Fibroblast of skin of scalp (primary cell): ENCODE results near the gene C1orf210. TPM values are rescaled to one million over a fixed set of nuclear protein-coding genes. Genes with fewer than 3 reads are reported as not detected.

Experiments used
- DNase-seq: peaks from one replicate; pipeline ENCODE4 v3.0.0-alpha.2; 2013
- polyA plus RNA-seq, 2 experiments: library from polyadenylated mRNA; unstranded; fragments of 120-200 nt; gene quantifications; one replicate each; pipeline ENCODE4 v1.2.1, GENCODE V29; 2013; ENCODE audit not compliant: insufficient read length in 2 of 2

Gene C1orf210
- polyA plus RNA-seq (2013, experiment 1 of 2; ENCODE audit: insufficient read length): not detected
- not detected for polyA plus RNA-seq (2013, experiment 2 of 2; ENCODE audit: insufficient read length)

DNA sequence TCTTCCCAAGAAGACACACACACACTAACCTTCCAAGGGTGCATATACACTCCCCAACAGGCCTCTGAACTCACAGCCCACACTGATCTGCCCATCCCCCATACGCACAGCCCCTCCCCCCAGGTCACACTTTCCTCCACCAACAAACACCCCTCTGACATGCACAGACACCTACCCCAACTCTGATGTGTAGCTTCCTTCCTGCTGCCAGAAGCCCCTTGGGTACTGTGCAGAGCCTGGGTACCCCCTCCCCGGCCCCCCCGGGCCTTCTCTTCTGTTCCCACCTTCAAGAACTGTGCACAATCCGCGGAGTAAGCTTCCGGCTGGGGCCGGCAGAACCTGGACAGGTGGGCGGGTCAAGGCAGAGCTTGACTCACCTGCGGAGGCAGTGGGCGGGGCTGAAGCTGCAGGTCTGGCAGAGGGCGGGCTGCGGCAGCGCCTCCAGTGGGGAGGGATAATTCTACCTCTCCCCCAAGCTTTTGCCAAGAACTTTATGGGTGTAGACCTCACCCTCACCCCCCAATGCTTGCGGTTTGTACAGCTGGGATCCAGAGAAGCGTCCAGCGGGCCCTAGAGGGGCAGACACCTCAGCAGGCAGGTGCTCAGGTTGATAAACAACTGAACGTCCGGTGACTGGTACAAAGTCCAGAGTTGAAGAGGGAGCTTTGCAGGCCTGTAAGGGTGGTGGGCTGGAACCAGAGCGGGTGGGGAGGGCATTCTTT, at the start of gene C1orf210:
Gene C1orf210, minus strand, starts transcription at position 313 of the 722 bp plus-strand sequence. CDS start 2,311 bp downstream, outside the sequence.
- DNase-seq: no peak

GRCh38 chr1:43334453-43335205, 49.2 kb upstream of the C1orf210 start:
- DNase-seq: no peak

DNA sequence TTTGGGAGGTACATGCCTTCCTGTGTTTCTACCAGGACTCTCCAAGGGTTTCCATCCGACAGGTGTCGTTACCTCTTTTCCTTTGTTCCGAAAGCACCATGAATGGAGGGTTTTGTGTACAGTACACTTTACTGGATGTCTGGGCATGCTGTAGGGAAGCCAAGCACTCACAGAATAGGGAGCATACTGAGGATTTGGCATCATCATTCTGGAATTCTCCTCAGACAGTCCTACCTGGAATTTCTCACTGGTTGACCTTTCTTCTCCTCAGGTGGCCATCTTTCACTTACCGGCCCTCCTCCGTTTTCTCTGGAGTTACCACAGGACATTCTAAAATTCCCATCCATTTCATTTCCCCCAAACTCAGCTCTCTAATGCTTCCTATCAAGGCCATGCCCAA, 46.3 kb upstream of the C1orf210 start:
- DNase-seq: no peak

GRCh38 chr1:43329995-43330751, 44.8 kb upstream of the C1orf210 start:
- peak; percentile 89 for DNase-seq

GRCh38 chr1:43327549-43328292, 42.3 kb upstream of the C1orf210 start:
- peak; percentile 58 for DNase-seq

DNA sequence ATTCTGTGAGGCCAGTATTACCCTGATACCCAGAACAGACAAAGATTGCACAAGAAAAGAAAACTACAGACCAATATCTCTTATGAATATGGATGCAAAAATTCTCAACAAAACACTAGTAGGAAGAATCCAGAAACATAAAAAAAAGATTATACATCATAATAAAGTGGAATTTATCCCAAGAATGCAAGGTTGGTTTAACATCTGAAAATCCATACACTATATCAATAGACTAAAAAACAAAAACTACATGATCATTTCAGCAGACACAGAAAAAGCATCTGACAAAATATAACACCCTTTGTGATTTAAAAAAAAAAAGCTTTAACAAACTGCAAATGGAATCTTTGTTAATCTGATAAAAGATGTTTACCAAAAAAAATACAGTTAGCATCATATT, 40.0 kb upstream of the C1orf210 start:
- no peak for DNase-seq

DNA sequence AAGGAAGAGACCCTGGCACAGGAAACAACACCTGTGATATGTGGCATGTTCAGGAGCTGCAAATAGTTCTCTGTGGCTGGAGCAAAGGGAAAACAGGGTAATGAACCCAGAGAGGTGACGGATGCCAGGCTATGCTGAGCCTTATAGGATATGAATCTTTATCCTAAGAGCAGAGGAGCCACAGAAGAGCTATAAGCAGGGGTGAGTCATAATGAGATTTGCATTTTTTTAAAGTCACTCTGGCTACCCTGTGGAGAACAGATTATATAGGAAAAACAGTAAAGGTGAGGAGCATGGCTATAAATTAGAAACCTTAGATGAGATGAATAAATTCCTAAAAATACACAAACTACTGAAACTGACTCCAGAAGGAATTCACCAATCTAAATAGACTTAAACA, 39.4 kb upstream of the C1orf210 start:
- DNase-seq: no peak

DNA sequence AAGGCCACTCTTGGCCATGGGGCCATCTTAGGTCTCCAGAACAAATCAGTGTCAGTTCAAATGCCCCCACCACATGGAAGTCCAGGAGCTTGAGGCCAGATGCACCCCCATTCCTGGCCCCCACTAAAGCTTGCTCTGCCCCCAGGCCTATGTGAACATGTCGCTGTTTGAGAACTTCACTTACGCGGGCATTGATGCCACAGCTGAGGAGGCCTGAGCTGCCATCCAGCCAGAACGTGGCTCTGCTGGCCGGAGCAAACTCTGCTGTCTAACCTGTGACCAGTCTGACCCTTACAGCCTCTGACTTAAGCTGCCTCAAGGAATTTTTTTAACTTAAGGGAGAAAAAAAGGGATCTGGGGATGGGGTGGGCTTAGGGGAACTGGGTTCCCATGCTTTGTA, 37.1 kb upstream of the C1orf210 start:
- DNase-seq: no peak

DNA sequence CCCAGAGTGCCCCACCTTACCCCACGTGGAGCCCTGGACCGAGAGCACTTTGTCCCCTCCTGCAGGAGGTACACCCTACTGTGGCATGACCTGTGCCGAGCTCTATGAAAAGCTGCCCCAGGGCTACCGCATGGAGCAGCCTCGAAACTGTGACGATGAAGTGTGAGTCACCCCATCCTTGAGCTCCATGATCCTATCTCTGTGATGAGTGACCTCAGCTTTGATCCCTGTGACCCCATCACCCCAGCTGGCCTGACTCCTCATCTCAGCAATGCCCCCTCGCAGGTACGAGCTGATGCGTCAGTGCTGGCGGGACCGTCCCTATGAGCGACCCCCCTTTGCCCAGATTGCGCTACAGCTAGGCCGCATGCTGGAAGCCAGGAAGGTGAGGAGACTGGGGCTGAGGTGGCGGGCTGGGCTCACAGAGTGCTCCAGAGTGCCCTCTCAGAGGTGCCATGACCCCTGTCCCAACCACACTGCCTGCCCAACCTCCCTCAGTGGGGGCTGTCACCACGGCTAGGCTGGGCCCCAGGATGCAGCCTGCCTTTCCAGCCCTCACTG, 36.0 kb upstream of the C1orf210 start:
- DNase-seq: no peak

- no peak for DNase-seq
Observed at GRCh38 chr1:43319766-43320165, 34.4 kb upstream of the C1orf210 start.

- DNase-seq: no peak
Observed at GRCh38 chr1:43319288-43319687, 33.9 kb upstream of the C1orf210 start.

DNA sequence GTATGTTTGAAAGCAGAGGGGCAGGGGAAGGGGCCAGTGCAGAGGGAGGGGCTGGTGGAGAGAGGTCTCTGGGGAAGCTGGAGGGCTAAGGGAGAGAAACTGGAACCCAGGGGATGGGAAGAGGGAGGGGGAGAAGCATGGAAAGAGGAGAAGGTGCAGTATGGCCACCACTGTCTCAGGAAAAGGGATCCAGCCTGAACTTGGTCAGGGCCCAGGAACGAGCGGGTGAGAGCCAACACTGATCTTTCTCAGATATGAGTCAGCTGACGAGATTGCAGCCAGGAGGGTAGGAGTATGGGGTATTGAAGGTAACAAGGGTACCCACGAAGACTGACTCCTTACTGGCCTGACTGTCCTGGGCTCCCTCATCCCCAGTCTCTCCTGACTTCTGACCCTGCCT, 33.5 kb upstream of the C1orf210 start:
- no peak for DNase-seq

DNA sequence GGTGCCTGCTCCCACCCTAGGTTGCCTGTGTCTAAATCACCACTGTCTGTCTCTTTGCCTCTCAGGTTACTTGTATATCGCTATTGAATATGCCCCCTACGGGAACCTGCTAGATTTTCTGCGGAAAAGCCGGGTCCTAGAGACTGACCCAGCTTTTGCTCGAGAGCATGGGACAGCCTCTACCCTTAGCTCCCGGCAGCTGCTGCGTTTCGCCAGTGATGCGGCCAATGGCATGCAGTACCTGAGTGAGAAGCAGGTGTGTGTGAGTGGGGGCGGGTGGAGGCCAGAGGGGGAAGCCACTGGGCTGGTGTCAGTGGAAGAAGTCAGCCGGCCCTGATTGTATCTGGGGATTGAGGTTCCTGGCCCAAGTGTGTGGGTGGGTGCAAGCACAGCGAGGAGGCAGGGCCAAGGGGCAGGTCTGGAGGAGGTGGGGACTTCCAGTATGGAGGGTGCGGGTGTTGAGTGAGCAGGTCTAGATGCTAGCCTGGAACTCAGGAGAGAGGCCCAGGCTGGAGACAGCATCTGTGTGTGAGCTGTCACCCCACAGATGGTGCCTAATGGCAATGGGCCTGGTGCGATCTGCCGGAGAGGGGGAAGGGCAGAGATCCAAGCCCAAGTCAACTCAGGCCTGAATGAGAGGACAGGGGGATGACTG, 32.6 kb upstream of the C1orf210 start:
- no peak for DNase-seq

GRCh38 chr1:43316738-43317520, 31.5 kb upstream of the C1orf210 start:
- DNase-seq: no peak

- no peak for DNase-seq
Observed at GRCh38 chr1:43315963-43316737, 30.8 kb upstream of the C1orf210 start.

GRCh38 chr1:43315481-43315880, 30.1 kb upstream of the C1orf210 start:
- DNase-seq: no peak

- DNase-seq: no peak
Observed at GRCh38 chr1:43314233-43314632, 28.9 kb upstream of the C1orf210 start.

GRCh38 chr1:43313771-43314170, 28.4 kb upstream of the C1orf210 start:
- no peak for DNase-seq

- no peak for DNase-seq
Observed at GRCh38 chr1:43312663-43313515, 27.5 kb upstream of the C1orf210 start.
